Esophagus muscularis mucosa (tissue), 4 donors: ENCODE results near the gene PSKH1. TPM values are rescaled to one million over a fixed set of nuclear protein-coding genes. Genes with fewer than 3 reads are reported as not detected.

Experiments
- DNase-seq: peaks from one replicate; pipeline ENCODE4 v3.0.0-alpha.2; 2017; ENCODE audit errors: extremely low spot score
- H3K27ac ChIP-seq, 4 donors: fragments of 200-600 bp; sonication (generic); replicated peaks in 1 of 4; 1 replicate in 3 of 4; 2 replicates in 1 of 4; pipeline ENCODE4 v1.5.1; 2016 to 2019; ENCODE audit warnings: mild to moderate bottlenecking in 1 of 4
- H3K27me3 ChIP-seq, 4 donors: fragments of 200-600 bp; sonication (generic); one replicate each; pipeline versions ENCODE4 v1.5.1 to v1.6.0; 2016 to 2019
- H3K36me3 ChIP-seq, 4 donors: fragments of 200-600 bp; sonication (generic); one replicate each; pipeline ENCODE4 v1.5.1; 2016 to 2019
- H3K4me1 ChIP-seq, 4 donors: fragments of 200-600 bp; sonication (generic); one replicate each; pipeline ENCODE4 v1.5.1; 2016 to 2019
- H3K4me3 ChIP-seq, 4 donors: fragments of 200-600 bp; sonication (generic); 1 replicate in 2 of 4; 2 replicates in 2 of 4; pipeline ENCODE4 v1.5.1; 2016 to 2019; ENCODE audit warnings: mild to moderate bottlenecking in 4 of 4, moderate library complexity in 1 of 4
- H3K9me3 ChIP-seq, 4 donors: fragments of 200-600 bp; sonication (generic); 1 replicate in 3 of 4; 2 replicates in 1 of 4; pipeline ENCODE4 v1.5.1; 2016 to 2019
- CTCF ChIP-seq, 3 experiments: fragments of 200-600 bp in 2 of 3; fragments of 450-650 bp in 1 of 3; sonication (generic) in 2 of 3; IDR thresholded peaks; one replicate each; pipeline ENCODE4 v1.5.1; 2017 to 2019; ENCODE audit warnings: antibody characterized with exemption in 3 of 3, mild to moderate bottlenecking in 2 of 3, moderate library complexity in 1 of 3
- EP300 ChIP-seq: sonication (generic); formaldehyde crosslinking; IDR thresholded peaks from one replicate; pipeline ENCODE4 v1.6.1; 2017; ENCODE audit warnings: antibody characterized with exemption
- POLR2A ChIP-seq: fragments of 450-650 bp; IDR thresholded peaks from one replicate; pipeline ENCODE4 v1.6.1; 2017; ENCODE audit warnings: antibody characterized with exemption, moderate library complexity, mild to moderate bottlenecking, low read depth
- POLR2AphosphoS5 ChIP-seq, 2 donors: sonication (generic); formaldehyde crosslinking; IDR thresholded peaks; one replicate each; pipeline ENCODE4 v1.6.1; 2017; ENCODE audit warnings: antibody characterized with exemption in 2 of 2
- WGBS: methylation state at CpG from one replicate; pipeline ENCODE4 v1.1.5; 2018; 5-methylcytosine and 5-hydroxymethylcytosine counted together
- intact Hi-C: fragments of 100-400 bp; cut with DNase I; formaldehyde crosslinking; loops from one replicate; pipeline ENCODE4 v1.15.1; 2023
- total RNA-seq, 4 donors: library from RNA; depleted of rRNA; stranded (reverse); fragments of >200 nt; gene quantifications; one replicate each; pipeline versions ENCODE4 v1.1.0 to v1.2.1, GENCODE V29; 2016

The PSKH1 gene
- total RNA-seq, 4 donors from 2014 or later, result 16.1 to 35.4 (median 26.4) TPM

GRCh38 chr16:67946966-67947558, 54.0 kb downstream of the PSKH1 start:
- 94% methylated on average over 13 of the region's 28 CpGs for WGBS
- DNase-seq, result no peak
- peak overlapping the region in 3 of 4 donors; percentile 13 to 39 (median 31) for H3K27ac ChIP-seq
- no peaks in the 10 kb centered on the region for H3K27me3 ChIP-seq
- H3K36me3 ChIP-seq, result peaks cover 86 to 100% (median 96%) of the 10 kb centered on the region in 4 donors
- no peaks in the 10 kb centered on the region for H3K9me3 ChIP-seq
- TF ChIP-seq POLR2AphosphoS5 (IDR thresholded peaks at IDR 0.05) (no peak), POLR2A (no peak), CTCF (IDR thresholded peaks at IDR 0.05) (no peak), EP300 (no peak)
- intact Hi-C loops, result no loop called here
- H3K4me1 ChIP-seq, result peaks cover 40 to 74% (median 64%) of the 10 kb centered on the region in 4 donors
- no peak overlapping the region for H3K4me3 ChIP-seq

GRCh38 chr16:67948015-67948414, 55.0 kb downstream of the PSKH1 start:
- H3K27me3 ChIP-seq, result no peaks in the 10 kb centered on the region
- intact Hi-C loops, result no loop called here
- TF ChIP-seq POLR2AphosphoS5 (IDR thresholded peaks at IDR 0.05) (no peak), EP300 (no peak), CTCF (IDR thresholded peaks at IDR 0.05) (no peak), POLR2A (no peak)
- H3K4me3 ChIP-seq, result no peak overlapping the region
- peaks cover 84 to 100% (median 96%) of the 10 kb centered on the region in 4 donors for H3K36me3 ChIP-seq
- H3K9me3 ChIP-seq, result no peaks in the 10 kb centered on the region
- H3K4me1 ChIP-seq, result peaks cover 42 to 70% (median 61%) of the 10 kb centered on the region in 4 donors
- no peak for DNase-seq
- peak overlapping the region in 1 of 4 donors; percentile 36 for H3K27ac ChIP-seq
- WGBS, result 97% methylated on average over 15 of the region's 15 CpGs

- Histone ChIP-seq H3K4me1 (peaks cover 26 to 63% (median 54%) of the 10 kb centered on the region in 4 donors), H3K36me3 (peaks cover 92 to 100% (median 100%) of the 10 kb centered on the region in 4 donors), H3K9me3 (no peaks in the 10 kb centered on the region), H3K4me3 (no peak overlapping the region), H3K27me3 (no peaks in the 10 kb centered on the region), H3K27ac (no peak overlapping the region)
- DNase-seq, result no peak
- 87% methylated on average over 11 of the region's 11 CpGs for WGBS
- no peak for TF ChIP-seq CTCF (IDR thresholded peaks at IDR 0.05)
- TF ChIP-seq POLR2A, result no peak
- intact Hi-C loops, result no loop called here
Measured at GRCh38 chr16:67949645-67950044, 56.6 kb downstream of the PSKH1 start.

GRCh38 chr16:67950335-67950843, 57.3 kb downstream of the PSKH1 start:
- peaks cover 90 to 100% (median 100%) of the 10 kb centered on the region in 4 donors for H3K36me3 ChIP-seq
- H3K4me1 ChIP-seq, result peaks cover 19 to 61% (median 49%) of the 10 kb centered on the region in 4 donors
- TF ChIP-seq CTCF (IDR thresholded peaks at IDR 0.05) (no peak), EP300 (no peak), POLR2AphosphoS5 (IDR thresholded peaks at IDR 0.05) (no peak)
- no peak overlapping the region for H3K4me3 ChIP-seq
- WGBS, result 91% methylated on average over 8 of the region's 16 CpGs
- H3K27me3 ChIP-seq, result no peaks in the 10 kb centered on the region
- intact Hi-C loops, result no loop called here
- H3K9me3 ChIP-seq, result no peaks in the 10 kb centered on the region
- peak overlapping the region in 1 of 4 donors; percentile 18 for H3K27ac ChIP-seq
- DNase-seq, result no peak
